Stimulated activated CD8-positive, alpha-beta memory T cell treated with anti-CD3 and anti-CD28 coated beads, Interleukin-12 subunit alpha, Interleukin-12 subunit beta, amount 100 ng/mL, for 4 hours (primary cell): ENCODE data around the gene CCDC141.

ENCODE experiments used
- DNase-seq: peaks from one replicate; pipeline ENCODE4 v3.0.0-alpha.2; 2020; ENCODE audit warnings: low read depth

CCDC141 gene

GRCh38 chr2:178870703-178871102, 179.2 kb downstream of the CCDC141 start:
- DNase-seq = no peak

GRCh38 chr2:178865999-178866398, 183.9 kb downstream of the CCDC141 start:
- no peak for DNase-seq

- DNase-seq = no peak
Observed at GRCh38 chr2:178865146-178865936, 184.6 kb downstream of the CCDC141 start.

- no peak for DNase-seq
Observed at GRCh38 chr2:178863856-178864620, 185.9 kb downstream of the CCDC141 start.

GRCh38 chr2:178863130-178863855, 186.6 kb downstream of the CCDC141 start:
- DNase-seq = no peak

GRCh38 chr2:178860551-178860950, 189.4 kb downstream of the CCDC141 start:
- no peak for DNase-seq

- DNase-seq = no peak
Observed at GRCh38 chr2:178859730-178860129, 190.2 kb downstream of the CCDC141 start.

GRCh38 chr2:178858896-178859625, 190.9 kb downstream of the CCDC141 start:
- DNase-seq = no peak

- no peak for DNase-seq
Observed at GRCh38 chr2:178855151-178855550, 194.8 kb downstream of the CCDC141 start.

GRCh38 chr2:178848335-178848734, 201.6 kb downstream of the CCDC141 start:
- no peak for DNase-seq

- DNase-seq = no peak
Observed at GRCh38 chr2:178846458-178846802, 203.5 kb downstream of the CCDC141 start.

- DNase-seq = no peak
Observed at GRCh38 chr2:178845566-178846457, 204.1 kb downstream of the CCDC141 start.

GRCh38 chr2:178844701-178845100, 205.2 kb downstream of the CCDC141 start:
- no peak for DNase-seq

GRCh38 chr2:178844269-178844668, 205.7 kb downstream of the CCDC141 start:
- DNase-seq = no peak

- DNase-seq = no peak
Observed at GRCh38 chr2:178843697-178844096, 206.2 kb downstream of the CCDC141 start.

- DNase-seq = no peak
Observed at GRCh38 chr2:178836807-178837206, 213.1 kb downstream of the CCDC141 start.

GRCh38 chr2:178834086-178834485, 215.9 kb downstream of the CCDC141 start:
- no peak for DNase-seq

GRCh38 chr2:178833382-178833781, 216.6 kb downstream of the CCDC141 start:
- no peak for DNase-seq

- DNase-seq = no peak
Observed at GRCh38 chr2:178830451-178830850, 219.5 kb downstream of the CCDC141 start.

- DNase-seq = no peak
Observed at GRCh38 chr2:178829981-178830380, 220.0 kb downstream of the CCDC141 start.
